GM12878 (cell line): Measurements from ENCODE around the gene ATG12. TPM values are rescaled to one million over a fixed set of nuclear protein-coding genes. Genes with fewer than 3 reads are reported as not detected.

ENCODE experiments used
- ATAC-seq: fragments of 200-7000 bp; cut with Tn5 transposase; 3 replicates; pipeline ENCODE4 v1.9.1; 2020; ENCODE audit warnings: mild to moderate bottlenecking, moderate library complexity
- BruUV-seq: library from RNA; stranded (reverse); fragments of 400-500 nt; replicated peaks from 2 replicates; lab custom pipeline; 2021; lab: Mats Ljungman, UMichigan
- CTCF ChIA-PET: fragments of 300-600 bp; sonication (Branson Sonifier 250); formaldehyde crosslinking; extraction: SDS; loops from one replicate; lab custom pipeline; 2021; ENCODE audit warnings: inconsistent platforms; lab: Yijun Ruan, JAX
- POLR2A ChIA-PET: fragments of 350-600 bp; formaldehyde crosslinking; extraction: SDS; loops from one replicate; lab custom pipeline; 2021; ENCODE audit warnings: inconsistent platforms; lab: Charles Lee
- RAD21 ChIA-PET: fragments of 300-600 bp; sonication (Branson Sonifier 250); formaldehyde crosslinking; loops from one replicate; lab custom pipeline; 2023; ENCODE audit warnings: antibody characterized with exemption; ENCODE audit not compliant: unreplicated experiment; lab: Charles Lee
- SMC1A ChIA-PET: fragments of 300-600 bp; sonication (Branson Sonifier 250); formaldehyde crosslinking; loops from one replicate; lab custom pipeline; 2023; ENCODE audit not compliant: unreplicated experiment, uncharacterized antibody; lab: Charles Lee
- DNase-seq: peaks from one replicate; pipeline ENCODE4 v3.0.0-alpha.2; 2011; ENCODE audit warnings: low read depth, low spot score
- FAIRE-seq: peaks from 3 replicates; lab custom pipeline; 2011; peaks lifted over from hg19 to GRCh38; lab: Jason Lieb, UNC
- H2AFZ ChIP-seq: 2 replicates; pipeline ENCODE4 v1.6.0; 2011; ENCODE audit warnings: low read depth, low read length, control low read depth; ENCODE audit not compliant: control insufficient read depth
- H3K27ac ChIP-seq: 2 replicates; pipeline ENCODE4 v1.5.1; 2011; ENCODE audit warnings: control low read depth; ENCODE audit not compliant: control insufficient read depth, insufficient read depth
- H3K27me3 ChIP-seq, 2 experiments: replicated peaks in 1 of 2; 2 replicates each; pipeline versions ENCODE4 v1.6.0 to v1.6.1; 2011; ENCODE audit warnings: low read length in 1 of 2; ENCODE audit not compliant: control insufficient read depth in 2 of 2, insufficient read depth in 2 of 2
- H3K36me3 ChIP-seq, 2 experiments: 2 replicates each; pipeline ENCODE4 v1.5.1; 2011; ENCODE audit warnings: low read length in 1 of 2; ENCODE audit not compliant: control insufficient read depth in 2 of 2, insufficient read depth in 2 of 2
- H3K4me1 ChIP-seq: 2 replicates; pipeline ENCODE4 v1.6.1; 2011; ENCODE audit warnings: mild to moderate bottlenecking, low read length, moderate library complexity, mixed read lengths; ENCODE audit not compliant: control insufficient read depth, insufficient read depth
- H3K4me2 ChIP-seq: 2 replicates; pipeline ENCODE4 v1.6.0; 2011; ENCODE audit warnings: control low read depth; ENCODE audit not compliant: control insufficient read depth, insufficient read depth
- H3K4me3 ChIP-seq: fragments of 200-600 bp; sonication (generic); 2 replicates; pipeline ENCODE4 v1.5.1; 2016
- H3K79me2 ChIP-seq: 2 replicates; pipeline ENCODE4 v1.6.0; 2011; ENCODE audit warnings: low read length; ENCODE audit not compliant: control insufficient read depth, insufficient read depth
- H3K9ac ChIP-seq: 2 replicates; pipeline ENCODE4 v1.8.0; 2011; ENCODE audit warnings: low read length, control low read depth, mixed read lengths; ENCODE audit not compliant: control insufficient read depth, insufficient read depth
- H3K9me3 ChIP-seq: replicated peaks from 3 replicates; pipeline ENCODE4 v1.5.1; 2011; ENCODE audit warnings: mild to moderate bottlenecking, low read length; ENCODE audit not compliant: control insufficient read depth, insufficient read depth
- H4K20me1 ChIP-seq: 2 replicates; pipeline ENCODE4 v1.6.0; 2011; ENCODE audit not compliant: control insufficient read depth, insufficient read depth
- CREB1 ChIP-seq: IDR thresholded peaks from 2 replicates; pipeline ENCODE4 v1.6.1; 2012; ENCODE audit warnings: low read depth, mild to moderate bottlenecking, inconsistent platforms
- HDGF ChIP-seq: fragments of 450-650 bp; IDR thresholded peaks from 2 replicates; pipeline ENCODE4 v1.6.1; 2016; ENCODE audit warnings: antibody characterized with exemption
- MEF2B ChIP-seq: fragments of 450-650 bp; IDR thresholded peaks from 2 replicates; pipeline ENCODE4 v1.6.1; 2018; ENCODE audit warnings: mild to moderate bottlenecking, moderate library complexity; ENCODE audit not compliant: partially characterized antibody, poor library complexity, severe bottlenecking
- NR2C1 ChIP-seq: fragments of 450-650 bp; IDR thresholded peaks from 2 replicates; pipeline ENCODE4 v1.6.1; 2017; ENCODE audit warnings: antibody characterized with exemption, mild to moderate bottlenecking, moderate library complexity
- RB1 ChIP-seq: fragments of 450-650 bp; formaldehyde crosslinking; IDR thresholded peaks from 2 replicates; pipeline ENCODE4 v1.6.1; 2017; ENCODE audit warnings: mild to moderate bottlenecking, borderline replicate concordance
- SMC3 ChIP-seq: IDR thresholded peaks from 2 replicates; pipeline ENCODE4 v1.6.1; 2011; ENCODE audit warnings: low read length, improper control_type of control experiment, borderline replicate concordance
- SPI1 ChIP-seq: IDR thresholded peaks from 2 replicates; pipeline ENCODE4 v1.6.1; 2011; ENCODE audit warnings: low read depth, mild to moderate bottlenecking, low read length, moderate library complexity, borderline replicate concordance; ENCODE audit not compliant: insufficient read depth
- SUZ12 ChIP-seq: fragments of 200-600 bp; sonication (generic); IDR thresholded peaks from one replicate; pipeline ENCODE4 v1.6.1; 2018; ENCODE audit warnings: antibody characterized with exemption, mild to moderate bottlenecking; ENCODE audit not compliant: unreplicated experiment
- TARDBP ChIP-seq: IDR thresholded peaks from 2 replicates; pipeline ENCODE4 v1.6.1; 2016; ENCODE audit warnings: borderline replicate concordance
- YBX1 ChIP-seq: fragments of 450-650 bp; IDR thresholded peaks from 2 replicates; pipeline ENCODE4 v1.6.1; 2016; ENCODE audit warnings: antibody characterized with exemption
- ZBED1 ChIP-seq: IDR thresholded peaks from 2 replicates; pipeline ENCODE4 v1.6.1; 2016; ENCODE audit warnings: borderline replicate concordance
- ZNF384 ChIP-seq: IDR thresholded peaks from 2 replicates; pipeline ENCODE4 v1.6.1; 2012; ENCODE audit warnings: low read depth, mild to moderate bottlenecking, low read length, improper control_type of control experiment, borderline replicate concordance
- WGBS: methylation state at CpG from one replicate; pipeline ENCODE4 v1.1.6; 2016; ENCODE audit warnings: low lambda C conversion rate; ENCODE audit not compliant: insufficient replicate concordance, insufficient coverage; ENCODE audit errors: missing lambda C conversion rate; 5-methylcytosine and 5-hydroxymethylcytosine counted together
- in situ Hi-C: fragments of 300-500 bp; cut with MboI; formaldehyde crosslinking; loops from 9 replicates; pipeline ENCODE4 v1.14.3; 2018; ENCODE audit warnings: mixed read lengths
- intact Hi-C: fragments of 100-400 bp; cut with micrococcal nuclease; formaldehyde crosslinking; loops from one replicate; pipeline ENCODE4 v1.14.2; 2022; ENCODE audit not compliant: unreplicated experiment
- polyA plus RNA-seq, 11 experiments: library from polyadenylated mRNA; depleted of rRNA in 4 of 11; unstranded in 6 of 11; stranded (reverse) in 5 of 11; fragments of >200 nt; fragmentation: Nextera tagmentation in 4 of 11; fragmentation: Illumina TruSeq in 1 of 11; extraction: Ambion mirVana in 4 of 11; extraction: Trizol in 1 of 11; gene quantifications; 1 replicate in 1 of 11; 2 replicates in 10 of 11; pipeline versions ENCODE4 v1.2.1 to v1.2.3, GENCODE V29; 2011 to 2016; ENCODE audit warnings: inconsistent platforms in 2 of 11, missing spikeins in 2 of 11, low read depth in 1 of 11
- total RNA-seq, 4 experiments: library from RNA; depleted of rRNA in 3 of 4; stranded (reverse); fragments of >200 nt in 3 of 4; fragmentation: Illumina TruSeq in 1 of 4; extraction: Trizol in 1 of 4; gene quantifications; 2 replicates each; pipeline versions ENCODE4 v1.2.1 to v1.2.3, GENCODE V29; 2013 to 2021
- TF ChIP-seq, protein P1 (sequence below): fragments of 450-650 bp; IDR thresholded peaks from 2 replicates; pipeline ENCODE4 v1.6.1; 2017; ENCODE audit warnings: mild to moderate bottlenecking, low read depth, inconsistent platforms; ENCODE audit not compliant: poor library complexity, severe bottlenecking
- TF ChIP-seq, protein P2 (sequence below), 3 experiments: IDR thresholded peaks in 2 of 3; conservative IDR thresholded peaks in 1 of 3; 2 replicates each; pipeline ENCODE4 v1.5.1; 2011; ENCODE audit warnings: low read depth in 3 of 3, low read length in 3 of 3, mild to moderate bottlenecking in 3 of 3, control low read depth in 2 of 3, moderate library complexity in 2 of 3, inconsistent platforms in 1 of 3, mixed read lengths in 1 of 3; ENCODE audit not compliant: control insufficient read depth in 2 of 3, insufficient read depth in 1 of 3; ENCODE audit errors: extremely low read depth in 1 of 3
- TF ChIP-seq, protein P3 (sequence below): fragments of 450-650 bp; IDR thresholded peaks from 2 replicates; pipeline ENCODE4 v1.6.1; 2016; ENCODE audit warnings: mild to moderate bottlenecking

The ATG12 gene
- total and polyA plus RNA-seq, 10 of the 15 experiments (the other 5 are each of a cell fraction or from before 2014, with no cell fraction given) = 23.2 to 92.0 (median 58.6) TPM

DNA sequence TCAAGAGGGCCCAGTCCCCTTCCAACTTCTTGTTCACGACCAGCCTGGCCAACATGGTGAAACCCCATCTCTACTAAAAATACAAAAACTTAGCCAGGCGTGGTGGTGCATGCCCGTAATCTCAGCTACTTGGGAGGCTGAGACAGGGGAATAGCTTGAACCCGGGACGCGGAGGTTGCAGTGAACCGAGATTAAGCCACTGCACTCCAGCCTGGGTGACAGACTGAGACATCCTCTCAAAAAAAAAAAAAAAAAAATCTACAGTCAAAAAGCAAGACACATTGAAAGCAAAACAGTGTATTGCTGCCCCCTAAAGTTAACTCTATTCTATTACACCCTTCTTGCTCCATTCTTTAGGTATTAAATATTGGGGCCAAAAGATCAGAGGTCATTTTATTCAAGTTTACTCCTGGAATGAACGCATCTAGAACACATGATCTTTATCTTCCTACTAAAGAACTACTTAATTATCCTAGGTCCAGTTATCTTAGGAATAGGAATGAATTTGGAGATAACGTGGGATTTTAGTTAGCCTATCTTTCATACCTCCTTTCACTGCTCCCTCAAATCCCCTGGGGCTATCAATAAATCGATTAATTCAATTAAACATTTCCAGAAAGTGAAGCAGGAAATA lies 2.4 kb downstream of the ATG12 start:
- ChIA-PET POLR2A (interaction anchor here (0.6 kb wide), 1 partner anchor 1408 kb away, joined by 4 read pairs; no protein-coding TSS in a partner anchor), RAD21 (interaction anchor here (0.7 to 1.5 kb wide), 11 partner anchors 32 to 509 kb away, joined by 3 to 14 read pairs (median 3); no protein-coding TSS in a partner anchor), CTCF (interaction anchor here (0.6 to 2.3 kb wide), 17 partner anchors 8 to 575 kb away, joined by 3 to 16 read pairs (median 3); no protein-coding TSS in a partner anchor), SMC1A (interaction anchor here (0.7 to 3.1 kb wide), 12 partner anchors 9 to 296 kb away, joined by 3 to 22 read pairs (median 4); partner anchors contain the start of gene ARL14EPL)
- no peak for FAIRE-seq
- H3K4me3 ChIP-seq = peak overlapping the region; percentile 83; the same call in 1 of the 2 replicates
- H2AFZ ChIP-seq = no peak overlapping the region
- 17% methylated on average over 10 of the region's 10 CpGs for WGBS
- peak overlapping the region; percentile 56 for H3K4me2 ChIP-seq
- DNase-seq = no peak
- intact Hi-C loops = loop anchor here (1.0 kb wide), 1 partner anchor 205 kb away; no protein-coding TSS in a partner anchor
- in situ Hi-C loops = loop anchor here (5.0 to 25.0 kb wide), 2 partner anchors 223 to 527 kb away; no protein-coding TSS in a partner anchor
- no peaks in the 10 kb centered on the region for H3K27me3 ChIP-seq
- no TSS peak for BruUV-seq
- ATAC-seq = peak; percentile 25
- H3K4me1 ChIP-seq = peaks cover 6% of the 10 kb centered on the region; the same call in 1 of the 2 replicates
- no peak overlapping the region for H3K9ac ChIP-seq
- H3K36me3 ChIP-seq = peaks cover 0 to 16% of the 10 kb centered on the region in 2 experiments; a peak in 2 of 4 replicates
- peaks cover 61% of the 10 kb centered on the region for H3K79me2 ChIP-seq
- no peaks in the 10 kb centered on the region; the same call in 2 of the 3 replicates for H3K9me3 ChIP-seq
- H4K20me1 ChIP-seq = no peaks in the 10 kb centered on the region
- H3K27ac ChIP-seq = no peak overlapping the region
- TF ChIP-seq SMC3 (peak; percentile 38; the same call in 1 of the 2 replicates), YBX1 (no peak), SPI1 (no peak), TARDBP (no peak), CREB1 (0 out of 2 replicates have a peak, but pooled peaks have one; percentile 19), RB1 (no peak), ZBED1 (no peak), SUZ12 (no peak), NR2C1 (peak; percentile 6), HDGF (peak; percentile 80), MEF2B (peak; percentile 82), ZNF384 (peak; percentile 97)
- TF ChIP-seq, protein P1, sequence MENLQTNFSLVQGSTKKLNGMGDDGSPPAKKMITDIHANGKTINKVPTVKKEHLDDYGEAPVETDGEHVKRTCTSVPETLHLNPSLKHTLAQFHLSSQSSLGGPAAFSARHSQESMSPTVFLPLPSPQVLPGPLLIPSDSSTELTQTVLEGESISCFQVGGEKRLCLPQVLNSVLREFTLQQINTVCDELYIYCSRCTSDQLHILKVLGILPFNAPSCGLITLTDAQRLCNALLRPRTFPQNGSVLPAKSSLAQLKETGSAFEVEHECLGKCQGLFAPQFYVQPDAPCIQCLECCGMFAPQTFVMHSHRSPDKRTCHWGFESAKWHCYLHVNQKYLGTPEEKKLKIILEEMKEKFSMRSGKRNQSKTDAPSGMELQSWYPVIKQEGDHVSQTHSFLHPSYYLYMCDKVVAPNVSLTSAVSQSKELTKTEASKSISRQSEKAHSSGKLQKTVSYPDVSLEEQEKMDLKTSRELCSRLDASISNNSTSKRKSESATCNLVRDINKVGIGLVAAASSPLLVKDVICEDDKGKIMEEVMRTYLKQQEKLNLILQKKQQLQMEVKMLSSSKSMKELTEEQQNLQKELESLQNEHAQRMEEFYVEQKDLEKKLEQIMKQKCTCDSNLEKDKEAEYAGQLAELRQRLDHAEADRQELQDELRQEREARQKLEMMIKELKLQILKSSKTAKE = peak; percentile 55
- TF ChIP-seq, protein P2, sequence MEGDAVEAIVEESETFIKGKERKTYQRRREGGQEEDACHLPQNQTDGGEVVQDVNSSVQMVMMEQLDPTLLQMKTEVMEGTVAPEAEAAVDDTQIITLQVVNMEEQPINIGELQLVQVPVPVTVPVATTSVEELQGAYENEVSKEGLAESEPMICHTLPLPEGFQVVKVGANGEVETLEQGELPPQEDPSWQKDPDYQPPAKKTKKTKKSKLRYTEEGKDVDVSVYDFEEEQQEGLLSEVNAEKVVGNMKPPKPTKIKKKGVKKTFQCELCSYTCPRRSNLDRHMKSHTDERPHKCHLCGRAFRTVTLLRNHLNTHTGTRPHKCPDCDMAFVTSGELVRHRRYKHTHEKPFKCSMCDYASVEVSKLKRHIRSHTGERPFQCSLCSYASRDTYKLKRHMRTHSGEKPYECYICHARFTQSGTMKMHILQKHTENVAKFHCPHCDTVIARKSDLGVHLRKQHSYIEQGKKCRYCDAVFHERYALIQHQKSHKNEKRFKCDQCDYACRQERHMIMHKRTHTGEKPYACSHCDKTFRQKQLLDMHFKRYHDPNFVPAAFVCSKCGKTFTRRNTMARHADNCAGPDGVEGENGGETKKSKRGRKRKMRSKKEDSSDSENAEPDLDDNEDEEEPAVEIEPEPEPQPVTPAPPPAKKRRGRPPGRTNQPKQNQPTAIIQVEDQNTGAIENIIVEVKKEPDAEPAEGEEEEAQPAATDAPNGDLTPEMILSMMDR (IDR thresholded peaks at IDR 0.05 in 2 of 3, conservative IDR thresholded peaks at IDR 0.05 in 1 of 3; ENCODE audit: control insufficient read depth in 2 of 3, extremely low read depth in 1 of 3, insufficient read depth in 1 of 3, low read depth in 3 of 3, low read length in 3 of 3) = peak; percentile 37 to 63 (median 57); a peak in 4 of 6 replicates
- TF ChIP-seq, protein P3, sequence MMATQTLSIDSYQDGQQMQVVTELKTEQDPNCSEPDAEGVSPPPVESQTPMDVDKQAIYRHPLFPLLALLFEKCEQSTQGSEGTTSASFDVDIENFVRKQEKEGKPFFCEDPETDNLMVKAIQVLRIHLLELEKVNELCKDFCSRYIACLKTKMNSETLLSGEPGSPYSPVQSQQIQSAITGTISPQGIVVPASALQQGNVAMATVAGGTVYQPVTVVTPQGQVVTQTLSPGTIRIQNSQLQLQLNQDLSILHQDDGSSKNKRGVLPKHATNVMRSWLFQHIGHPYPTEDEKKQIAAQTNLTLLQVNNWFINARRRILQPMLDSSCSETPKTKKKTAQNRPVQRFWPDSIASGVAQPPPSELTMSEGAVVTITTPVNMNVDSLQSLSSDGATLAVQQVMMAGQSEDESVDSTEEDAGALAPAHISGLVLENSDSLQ = 0 out of 2 replicates have a peak, but pooled peaks have one; percentile 20
